GM23338 (cell line): ENCODE data around the gene ANKRD44. TPM values are rescaled to one million over a fixed set of nuclear protein-coding genes. Genes with fewer than 3 reads are reported as not detected.

Experiments
- ATAC-seq: fragments of 200-7000 bp; cut with Tn5 transposase; 3 replicates; pipeline ENCODE4 v1.9.1; 2020
- DNase-seq: peaks from one replicate; pipeline ENCODE4 v3.0.0-alpha.2; 2015; ENCODE audit warnings: low spot score
- H2AFZ ChIP-seq: fragments of 200-600 bp; sonication (generic); 2 replicates; pipeline ENCODE4 v1.8.0; 2016; ENCODE audit warnings: antibody characterized with exemption, mild to moderate bottlenecking, moderate library complexity
- H3F3A ChIP-seq: fragments of 200-600 bp; sonication (generic); replicated peaks from 2 replicates; pipeline ENCODE4 v1.8.0; 2017; ENCODE audit warnings: antibody characterized with exemption, mixed run types, low read depth
- H3K27ac ChIP-seq: fragments of 200-600 bp; sonication (generic); 2 replicates; pipeline ENCODE4 v1.6.1; 2016; ENCODE audit warnings: low read depth
- H3K27me3 ChIP-seq: fragments of 200-600 bp; sonication (generic); 2 replicates; pipeline ENCODE4 v1.8.0; 2016; ENCODE audit warnings: mild to moderate bottlenecking, mixed run types, moderate library complexity; ENCODE audit not compliant: insufficient read depth
- H3K36me3 ChIP-seq: fragments of 200-600 bp; sonication (generic); 2 replicates; pipeline ENCODE4 v1.8.0; 2016; ENCODE audit warnings: mild to moderate bottlenecking; ENCODE audit not compliant: insufficient read depth
- H3K4me1 ChIP-seq: fragments of 200-600 bp; sonication (generic); 2 replicates; pipeline ENCODE4 v1.8.0; 2016; ENCODE audit warnings: mild to moderate bottlenecking, moderate library complexity; ENCODE audit not compliant: insufficient read depth
- H3K4me2 ChIP-seq: fragments of 200-600 bp; sonication (generic); 2 replicates; pipeline ENCODE4 v1.7.1; 2017; ENCODE audit warnings: mixed run types
- H3K4me3 ChIP-seq: fragments of 200-600 bp; sonication (generic); 2 replicates; pipeline ENCODE4 v1.6.1; 2016; ENCODE audit warnings: mixed run types
- H3K79me2 ChIP-seq: fragments of 200-600 bp; sonication (generic); replicated peaks from 2 replicates; pipeline ENCODE4 v1.8.0; 2017; ENCODE audit warnings: mild to moderate bottlenecking; ENCODE audit not compliant: insufficient read depth
- H3K9me2 ChIP-seq: fragments of 200-600 bp; sonication (generic); 2 replicates; pipeline ENCODE4 v1.8.0; 2017; ENCODE audit not compliant: insufficient read depth
- H4K20me1 ChIP-seq: fragments of 200-600 bp; sonication (generic); replicated peaks from 2 replicates; pipeline ENCODE4 v1.8.0; 2017; ENCODE audit warnings: mild to moderate bottlenecking; ENCODE audit not compliant: insufficient read depth
- H3K27ac Mint-ChIP-seq: 2 replicates; pipeline ENCODE4 v1.8.0; 2020; ENCODE audit warnings: inconsistent platforms, mild to moderate bottlenecking, moderate library complexity, mixed read lengths
- H3K27me3 Mint-ChIP-seq: 3 replicates; pipeline ENCODE4 v1.8.0; 2022; ENCODE audit warnings: low read depth, mild to moderate bottlenecking, moderate library complexity, mixed read lengths, inconsistent platforms; ENCODE audit not compliant: insufficient read depth, poor library complexity
- H3K36me3 Mint-ChIP-seq: 3 replicates; pipeline ENCODE4 v1.8.0; 2021; ENCODE audit warnings: low read depth, mild to moderate bottlenecking, inconsistent platforms, moderate library complexity, mixed read lengths
- H3K4me1 Mint-ChIP-seq: 3 replicates; pipeline ENCODE4 v1.8.0; 2020; ENCODE audit warnings: mild to moderate bottlenecking, inconsistent platforms, mixed read lengths
- H3K4me3 Mint-ChIP-seq: 3 replicates; pipeline ENCODE4 v1.8.0; 2021; ENCODE audit warnings: moderate library complexity, mild to moderate bottlenecking, inconsistent platforms, mixed read lengths
- H3K9me3 Mint-ChIP-seq: 3 replicates; pipeline ENCODE4 v1.8.0; 2020; ENCODE audit warnings: moderate library complexity, mild to moderate bottlenecking, inconsistent platforms, mixed read lengths
- EZH2 ChIP-seq: fragments of 200-600 bp; sonication (generic); IDR thresholded peaks from one replicate; pipeline ENCODE4 v1.8.0; 2017; ENCODE audit warnings: antibody characterized with exemption, mild to moderate bottlenecking, low read depth; ENCODE audit not compliant: unreplicated experiment
- EZH2phosphoT487 ChIP-seq: fragments of 200-600 bp; sonication (generic); IDR thresholded peaks from one replicate; pipeline ENCODE4 v1.8.1; 2018; ENCODE audit warnings: antibody characterized with exemption; ENCODE audit not compliant: unreplicated experiment
- JUNB ChIP-seq: IDR thresholded peaks from one replicate; pipeline ENCODE4 v1.6.1; 2016; ENCODE audit warnings: antibody characterized with exemption; ENCODE audit not compliant: unreplicated experiment
- NANOG ChIP-seq: IDR thresholded peaks from 2 replicates; pipeline ENCODE4 v1.6.1; 2016; ENCODE audit warnings: antibody characterized with exemption, borderline replicate concordance
- STAT1 ChIP-seq: IDR thresholded peaks from one replicate; pipeline ENCODE4 v1.6.1; 2016; ENCODE audit warnings: antibody characterized with exemption; ENCODE audit not compliant: unreplicated experiment
- ZNF114 ChIP-seq: fragments of 250-450 bp; sonication (Bioruptor Pico); IDR thresholded peaks from 2 replicates; pipeline ENCODE4 v1.5.0; 2020; ENCODE audit warnings: mild to moderate bottlenecking, moderate library complexity
- ZNF331 ChIP-seq: fragments of 250-450 bp; sonication (Bioruptor Pico); IDR thresholded peaks from 2 replicates; pipeline ENCODE4 v1.5.0; 2020; ENCODE audit warnings: low read depth, mild to moderate bottlenecking, moderate library complexity
- polyA plus RNA-seq: library from polyadenylated mRNA; unstranded; fragments of >200 nt; fragmentation: Nextera tagmentation; extraction: Ambion mirVana; gene quantifications from 2 replicates; pipeline ENCODE4 v1.2.1, GENCODE V29; 2016
- total RNA-seq: library from RNA; depleted of rRNA; stranded (reverse); fragments of >200 nt; shearing (Covaris generic); gene quantifications from 2 replicates; pipeline ENCODE4 v1.2.3, GENCODE V29; 2014
- TF ChIP-seq, protein P1 (sequence below): fragments of 250-450 bp; sonication (Bioruptor Pico); IDR thresholded peaks from 2 replicates; pipeline ENCODE4 v1.5.0; 2020; ENCODE audit warnings: mild to moderate bottlenecking, moderate library complexity

Gene ANKRD44
- total and polyA plus RNA-seq, 2 experiments from 2014 or later = 0.44 to 0.56 TPM

DNA sequence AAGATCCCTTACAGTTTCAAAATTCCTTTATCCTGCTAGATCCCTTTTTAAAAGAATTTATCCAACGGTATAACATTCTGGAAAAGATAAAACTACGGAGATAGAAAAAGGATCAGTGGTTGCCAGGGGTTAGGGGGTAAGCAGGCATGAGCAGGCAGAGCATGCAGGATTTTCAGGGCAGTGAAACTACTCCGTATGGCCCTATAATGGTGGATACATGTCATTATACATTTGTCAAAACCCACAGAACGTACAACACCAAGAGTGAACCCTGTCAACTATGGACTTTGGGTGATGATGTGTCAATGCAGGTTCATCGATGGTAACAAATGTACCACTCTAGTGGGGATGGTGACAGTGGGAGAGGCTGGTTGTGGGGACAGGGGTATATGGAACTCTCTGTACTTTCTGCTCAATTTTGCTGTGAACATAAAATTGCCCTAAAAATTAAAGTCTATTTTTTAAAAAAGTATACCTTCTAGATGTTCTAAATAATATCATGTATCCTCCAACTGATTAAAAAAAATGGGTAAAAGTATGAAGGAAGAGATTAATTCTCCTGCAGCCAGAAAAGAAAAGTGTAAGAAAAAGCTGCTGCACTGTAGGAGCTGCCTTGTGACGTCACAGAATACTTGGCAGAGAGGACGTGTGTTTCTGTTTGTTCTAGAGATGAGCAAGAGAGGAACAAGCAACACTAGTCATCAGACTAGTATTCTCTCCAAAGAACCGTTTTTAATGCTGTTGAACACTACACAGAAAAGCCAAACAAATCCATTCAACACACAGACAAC, 23.6 kb downstream of the ANKRD44 start:
- no peaks in the 10 kb centered on the region for H3F3A ChIP-seq
- no peaks in the 10 kb centered on the region for H4K20me1 ChIP-seq
- H3K4me1 ChIP-seq = no peaks in the 10 kb centered on the region
- no peak overlapping the region for H3K27ac ChIP-seq
- H3K27ac Mint-ChIP-seq = no peak overlapping the region
- H3K27me3 ChIP-seq = no peaks in the 10 kb centered on the region
- no peaks in the 10 kb centered on the region for H3K36me3 ChIP-seq
- H3K9me2 ChIP-seq = no peaks in the 10 kb centered on the region
- no peaks in the 10 kb centered on the region for H3K79me2 ChIP-seq
- H3K4me1 Mint-ChIP-seq = no peaks in the 10 kb centered on the region
- no peak overlapping the region for H3K4me2 ChIP-seq
- no peak overlapping the region for H3K4me3 Mint-ChIP-seq
- no peaks in the 10 kb centered on the region for H3K27me3 Mint-ChIP-seq
- ATAC-seq (no peak), DNase-seq (no peak)
- H3K9me3 Mint-ChIP-seq = peaks cover 4% of the 10 kb centered on the region; the same call in 1 of the 3 replicates
- TF ChIP-seq JUNB (no peak), NANOG (no peak), ZNF331 (CRISPR knock-in tag) (no peak), STAT1 (no peak)
- H3K4me3 ChIP-seq = no peak overlapping the region
- H3K36me3 Mint-ChIP-seq = no peaks in the 10 kb centered on the region
- H2AFZ ChIP-seq = no peak overlapping the region

DNA sequence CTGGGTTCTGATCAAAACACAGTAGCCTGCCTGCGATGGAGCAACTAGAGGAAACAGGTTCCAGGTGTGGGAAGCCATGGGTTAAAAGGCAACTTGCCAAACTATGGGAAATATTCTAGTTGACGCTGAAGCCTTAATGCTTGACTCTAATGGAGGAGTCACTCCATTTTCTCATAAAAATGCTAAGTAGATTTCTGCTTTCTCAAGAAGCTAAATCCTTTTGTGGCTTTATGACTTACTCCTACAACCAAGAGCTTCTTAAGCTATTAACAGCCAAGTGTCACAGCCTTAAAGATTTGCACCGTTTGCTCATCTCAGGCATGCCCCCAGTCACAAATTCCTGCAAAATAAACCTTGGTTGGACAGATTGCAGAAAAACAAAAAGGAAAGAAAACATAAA, 25.2 kb downstream of the ANKRD44 start:
- ATAC-seq (no peak), DNase-seq (no peak)
- no peak for TF ChIP-seq STAT1
- TF ChIP-seq ZNF114 = no peak
- no peak for TF ChIP-seq EZH2
- no peak for TF ChIP-seq EZH2phosphoT487
- no peak for TF ChIP-seq NANOG
- TF ChIP-seq, protein P1, sequence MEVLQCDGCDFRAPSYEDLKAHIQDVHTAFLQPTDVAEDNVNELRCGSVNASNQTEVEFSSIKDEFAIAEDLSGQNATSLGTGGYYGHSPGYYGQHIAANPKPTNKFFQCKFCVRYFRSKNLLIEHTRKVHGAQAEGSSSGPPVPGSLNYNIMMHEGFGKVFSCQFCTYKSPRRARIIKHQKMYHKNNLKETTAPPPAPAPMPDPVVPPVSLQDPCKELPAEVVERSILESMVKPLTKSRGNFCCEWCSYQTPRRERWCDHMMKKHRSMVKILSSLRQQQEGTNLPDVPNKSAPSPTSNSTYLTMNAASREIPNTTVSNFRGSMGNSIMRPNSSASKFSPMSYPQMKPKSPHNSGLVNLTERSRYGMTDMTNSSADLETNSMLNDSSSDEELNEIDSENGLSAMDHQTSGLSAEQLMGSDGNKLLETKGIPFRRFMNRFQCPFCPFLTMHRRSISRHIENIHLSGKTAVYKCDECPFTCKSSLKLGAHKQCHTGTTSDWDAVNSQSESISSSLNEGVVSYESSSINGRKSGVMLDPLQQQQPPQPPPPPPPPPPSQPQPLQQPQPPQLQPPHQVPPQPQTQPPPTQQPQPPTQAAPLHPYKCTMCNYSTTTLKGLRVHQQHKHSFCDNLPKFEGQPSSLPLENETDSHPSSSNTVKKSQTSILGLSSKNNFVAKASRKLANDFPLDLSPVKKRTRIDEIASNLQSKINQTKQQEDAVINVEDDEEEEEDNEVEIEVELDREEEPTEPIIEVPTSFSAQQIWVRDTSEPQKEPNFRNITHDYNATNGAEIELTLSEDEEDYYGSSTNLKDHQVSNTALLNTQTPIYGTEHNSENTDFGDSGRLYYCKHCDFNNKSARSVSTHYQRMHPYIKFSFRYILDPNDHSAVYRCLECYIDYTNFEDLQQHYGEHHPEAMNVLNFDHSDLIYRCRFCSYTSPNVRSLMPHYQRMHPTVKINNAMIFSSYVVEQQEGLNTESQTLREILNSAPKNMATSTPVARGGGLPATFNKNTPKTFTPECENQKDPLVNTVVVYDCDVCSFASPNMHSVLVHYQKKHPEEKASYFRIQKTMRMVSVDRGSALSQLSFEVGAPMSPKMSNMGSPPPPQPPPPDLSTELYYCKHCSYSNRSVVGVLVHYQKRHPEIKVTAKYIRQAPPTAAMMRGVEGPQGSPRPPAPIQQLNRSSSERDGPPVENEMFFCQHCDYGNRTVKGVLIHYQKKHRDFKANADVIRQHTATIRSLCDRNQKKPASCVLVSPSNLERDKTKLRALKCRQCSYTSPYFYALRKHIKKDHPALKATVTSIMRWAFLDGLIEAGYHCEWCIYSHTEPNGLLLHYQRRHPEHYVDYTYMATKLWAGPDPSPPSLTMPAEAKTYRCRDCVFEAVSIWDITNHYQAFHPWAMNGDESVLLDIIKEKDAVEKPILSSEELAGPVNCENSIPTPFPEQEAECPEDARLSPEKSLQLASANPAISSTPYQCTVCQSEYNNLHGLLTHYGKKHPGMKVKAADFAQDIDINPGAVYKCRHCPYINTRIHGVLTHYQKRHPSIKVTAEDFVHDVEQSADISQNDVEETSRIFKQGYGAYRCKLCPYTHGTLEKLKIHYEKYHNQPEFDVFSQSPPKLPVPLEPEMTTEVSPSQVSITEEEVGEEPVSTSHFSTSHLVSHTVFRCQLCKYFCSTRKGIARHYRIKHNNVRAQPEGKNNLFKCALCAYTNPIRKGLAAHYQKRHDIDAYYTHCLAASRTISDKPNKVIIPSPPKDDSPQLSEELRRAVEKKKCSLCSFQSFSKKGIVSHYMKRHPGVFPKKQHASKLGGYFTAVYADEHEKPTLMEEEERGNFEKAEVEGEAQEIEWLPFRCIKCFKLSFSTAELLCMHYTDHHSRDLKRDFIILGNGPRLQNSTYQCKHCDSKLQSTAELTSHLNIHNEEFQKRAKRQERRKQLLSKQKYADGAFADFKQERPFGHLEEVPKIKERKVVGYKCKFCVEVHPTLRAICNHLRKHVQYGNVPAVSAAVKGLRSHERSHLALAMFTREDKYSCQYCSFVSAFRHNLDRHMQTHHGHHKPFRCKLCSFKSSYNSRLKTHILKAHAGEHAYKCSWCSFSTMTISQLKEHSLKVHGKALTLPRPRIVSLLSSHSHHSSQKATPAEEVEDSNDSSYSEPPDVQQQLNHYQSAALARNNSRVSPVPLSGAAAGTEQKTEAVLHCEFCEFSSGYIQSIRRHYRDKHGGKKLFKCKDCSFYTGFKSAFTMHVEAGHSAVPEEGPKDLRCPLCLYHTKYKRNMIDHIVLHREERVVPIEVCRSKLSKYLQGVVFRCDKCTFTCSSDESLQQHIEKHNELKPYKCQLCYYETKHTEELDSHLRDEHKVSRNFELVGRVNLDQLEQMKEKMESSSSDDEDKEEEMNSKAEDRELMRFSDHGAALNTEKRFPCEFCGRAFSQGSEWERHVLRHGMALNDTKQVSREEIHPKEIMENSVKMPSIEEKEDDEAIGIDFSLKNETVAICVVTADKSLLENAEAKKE (CRISPR knock-in tag) = no peak
- Mint-ChIP-seq H3K4me1 (no peaks in the 10 kb centered on the region; the same call in 2 of the 3 replicates), H3K27me3 (peaks cover 3% of the 10 kb centered on the region), H3K27ac (no peak overlapping the region), H3K36me3 (no peaks in the 10 kb centered on the region), H3K9me3 (no peaks in the 10 kb centered on the region), H3K4me3 (no peak overlapping the region)
- Histone ChIP-seq H3K79me2 (no peaks in the 10 kb centered on the region), H3K4me3 (no peak overlapping the region), H3K4me1 (no peaks in the 10 kb centered on the region), H3K4me2 (no peak overlapping the region), H4K20me1 (no peaks in the 10 kb centered on the region), H3K27ac (no peak overlapping the region), H3K36me3 (no peaks in the 10 kb centered on the region), H3K27me3 (no peaks in the 10 kb centered on the region), H3F3A (no peaks in the 10 kb centered on the region), H2AFZ (no peak overlapping the region), H3K9me2 (no peaks in the 10 kb centered on the region)
